Measurements from ENCODE around the gene SCUBE1. TPM values are rescaled to one million over a fixed set of nuclear protein-coding genes. Genes with fewer than 3 reads are reported as not detected.
A peak's percentile ranks its signal among the peaks of the same experiment; 100 is the strongest.

Gene SCUBE1
- not detected in 2 replicates for total RNA-seq (2014; rRNA removed; shearing (Covaris generic))
- not detected in 2 replicates for polyA plus RNA-seq (2016; fragmentation: Nextera tagmentation; extraction: Ambion mirVana)

- Histone ChIP-seq H4K20me1 (ENCODE audit: insufficient read depth) (no peaks in the 10 kb centered on the region), H2AFZ (no peak within 1 kb of the TSS), H3F3A (ENCODE audit: insufficient read depth) (no peaks in the 10 kb centered on the region), H3K9me3 (ENCODE audit: low read depth) (no peaks in the 10 kb centered on the region), H3K27ac (no peak within 1 kb of the TSS), H3K36me3 (ENCODE audit: low read depth) (no peaks in the 10 kb centered on the region), H3K79me2 (ENCODE audit: insufficient read depth) (no peaks in the 10 kb centered on the region), H3K4me3 (no peak within 1 kb of the TSS), H3K4me1 (ENCODE audit: insufficient read depth) (no peaks in the 10 kb centered on the region), H3K27me3 (replicated peaks; ENCODE audit: insufficient read depth) (peaks cover 28% of the 10 kb centered on the region), H3K9me2 (ENCODE audit: insufficient read depth) (no peaks in the 10 kb centered on the region), H3K9ac (no peak within 1 kb of the TSS), H3K4me2 (ENCODE audit: unreplicated experiment) (no peak within 1 kb of the TSS)
- peak; percentile 65 for DNase-seq
- TF ChIP-seq EZH2phosphoT487 (IDR thresholded peaks at IDR 0.05; ENCODE audit: insufficient read depth, low read depth) = no peak
- in situ Hi-C loops (cut with MboI) = no loop called here
- 0 to 6% methylated on average over 8 to 17 of the region's 56 CpGs for WGBS, 2 experiments (ENCODE audit: low coverage in 1 of 2, low lambda C conversion rate in 2 of 2, missing lambda C conversion rate in 2 of 2)
These were observed at the start of gene SCUBE1 for GRCh38 chr22:43343262-43343669. TSS of gene SCUBE1 (minus strand) at chr22:43343372. CDS start at chr22:43343261, 111 bp downstream.

GRCh38 chr22:43392385-43392989, 49.3 kb upstream of the SCUBE1 start:
- H3F3A ChIP-seq (ENCODE audit: insufficient read depth) = no peaks in the 10 kb centered on the region
- no peak overlapping the region for H2AFZ ChIP-seq
- peaks cover 17% of the 10 kb centered on the region for H3K27me3 ChIP-seq (replicated peaks; ENCODE audit: insufficient read depth)
- in situ Hi-C loops (cut with MboI) = loop anchor here (10.0 kb wide), 1 partner anchor 402 kb away; no protein-coding TSS in a partner anchor
- H3K79me2 ChIP-seq (ENCODE audit: insufficient read depth) = no peaks in the 10 kb centered on the region
- 61 to 62% methylated on average over 9 of the region's 9 CpGs for WGBS, 2 experiments (ENCODE audit: low coverage in 1 of 2, low lambda C conversion rate in 2 of 2, missing lambda C conversion rate in 2 of 2)
- H3K4me2 ChIP-seq (ENCODE audit: unreplicated experiment) = no peak overlapping the region
- no peaks in the 10 kb centered on the region for H3K9me3 ChIP-seq (ENCODE audit: low read depth)
- H3K27ac ChIP-seq = no peak overlapping the region
- H3K9ac ChIP-seq = no peak overlapping the region
- TF ChIP-seq EZH2 (IDR thresholded peaks at IDR 0.05; ENCODE audit: insufficient read depth, poor library complexity, severe bottlenecking) = no peak
- TF ChIP-seq EZH2phosphoT487 (IDR thresholded peaks at IDR 0.05; ENCODE audit: insufficient read depth, low read depth) = no peak
- no peak for DNase-seq
- no peak overlapping the region for H3K4me3 ChIP-seq
- H3K4me1 ChIP-seq (ENCODE audit: insufficient read depth) = no peaks in the 10 kb centered on the region
- H3K9me2 ChIP-seq (ENCODE audit: insufficient read depth) = no peaks in the 10 kb centered on the region
- no peaks in the 10 kb centered on the region for H4K20me1 ChIP-seq (ENCODE audit: insufficient read depth)
- no peaks in the 10 kb centered on the region for H3K36me3 ChIP-seq (ENCODE audit: low read depth)

GRCh38 chr22:43391306-43391705, 48.1 kb upstream of the SCUBE1 start:
- Histone ChIP-seq H3K9me2 (ENCODE audit: insufficient read depth) (no peaks in the 10 kb centered on the region), H4K20me1 (ENCODE audit: insufficient read depth) (no peaks in the 10 kb centered on the region), H3K27ac (no peak overlapping the region), H3K9ac (no peak overlapping the region), H3K4me1 (ENCODE audit: insufficient read depth) (no peaks in the 10 kb centered on the region), H3K9me3 (ENCODE audit: low read depth) (no peaks in the 10 kb centered on the region), H3K27me3 (replicated peaks; ENCODE audit: insufficient read depth) (peaks cover 24% of the 10 kb centered on the region), H3K36me3 (ENCODE audit: low read depth) (no peaks in the 10 kb centered on the region), H3K4me3 (no peak overlapping the region), H3K4me2 (ENCODE audit: unreplicated experiment) (no peak overlapping the region), H3F3A (ENCODE audit: insufficient read depth) (no peaks in the 10 kb centered on the region), H3K79me2 (ENCODE audit: insufficient read depth) (no peaks in the 10 kb centered on the region), H2AFZ (no peak overlapping the region)
- in situ Hi-C loops (cut with MboI) = loop anchor here (10.0 kb wide), 1 partner anchor 403 kb away; no protein-coding TSS in a partner anchor
- 56 to 58% methylated on average over 3 of the region's 3 CpGs for WGBS, 2 experiments (ENCODE audit: low coverage in 1 of 2, low lambda C conversion rate in 2 of 2, missing lambda C conversion rate in 2 of 2)
- no peak for DNase-seq
- no peak for TF ChIP-seq EZH2phosphoT487 (IDR thresholded peaks at IDR 0.05; ENCODE audit: insufficient read depth, low read depth)
- TF ChIP-seq EZH2 (IDR thresholded peaks at IDR 0.05; ENCODE audit: insufficient read depth, poor library complexity, severe bottlenecking) = no peak

- Histone ChIP-seq H3K36me3 (ENCODE audit: low read depth) (no peaks in the 10 kb centered on the region), H3K4me2 (ENCODE audit: unreplicated experiment) (no peak overlapping the region), H3K9me2 (ENCODE audit: insufficient read depth) (no peaks in the 10 kb centered on the region), H3K9ac (no peak overlapping the region), H4K20me1 (ENCODE audit: insufficient read depth) (no peaks in the 10 kb centered on the region), H3K4me3 (no peak overlapping the region), H3K27me3 (replicated peaks; ENCODE audit: insufficient read depth) (peaks cover 24% of the 10 kb centered on the region), H3K4me1 (ENCODE audit: insufficient read depth) (no peaks in the 10 kb centered on the region), H2AFZ (no peak overlapping the region), H3K9me3 (ENCODE audit: low read depth) (no peaks in the 10 kb centered on the region), H3F3A (ENCODE audit: insufficient read depth) (no peaks in the 10 kb centered on the region), H3K79me2 (ENCODE audit: insufficient read depth) (no peaks in the 10 kb centered on the region), H3K27ac (no peak overlapping the region)
- WGBS, 2 experiments (ENCODE audit: low coverage in 1 of 2, low lambda C conversion rate in 2 of 2, missing lambda C conversion rate in 2 of 2) = 49 to 61% methylated on average over 4 of the region's 4 CpGs
- no peak for TF ChIP-seq EZH2phosphoT487 (IDR thresholded peaks at IDR 0.05; ENCODE audit: insufficient read depth, low read depth)
- TF ChIP-seq EZH2 (IDR thresholded peaks at IDR 0.05; ENCODE audit: insufficient read depth, poor library complexity, severe bottlenecking) = no peak
- DNase-seq = no peak
- in situ Hi-C loops (cut with MboI) = loop anchor here (10.0 kb wide), 1 partner anchor 404 kb away; no protein-coding TSS in a partner anchor
These were observed 47.7 kb upstream of the SCUBE1 start for GRCh38 chr22:43390872-43391271.

Measured in GM23248 (cell line).